ENCODE data around the gene GINS2.

The GINS2 gene

GRCh38 chr16:85640254-85640558 lies 48.5 kb downstream of the GINS2 start:
- DNase-seq (ENCODE audit: low read depth in 2 of 2) = no peak

- DNase-seq (ENCODE audit: low read depth in 2 of 2) = no peak
Observed at GRCh38 chr16:85639529-85640253, 49.1 kb downstream of the GINS2 start.

GRCh38 chr16:85638695-85639409 lies 49.9 kb downstream of the GINS2 start:
- no peak for DNase-seq (ENCODE audit: low read depth in 2 of 2)

- DNase-seq (ENCODE audit: low read depth in 2 of 2) = no peak
Observed at GRCh38 chr16:85637808-85638647, 50.7 kb downstream of the GINS2 start.

- no peak for DNase-seq (ENCODE audit: low read depth in 2 of 2)
Observed at GRCh38 chr16:85637061-85637807, 51.5 kb downstream of the GINS2 start.

- DNase-seq (ENCODE audit: low read depth in 2 of 2) = no peak
Observed at GRCh38 chr16:85636234-85636812, 52.4 kb downstream of the GINS2 start.

GRCh38 chr16:85635545-85636140 lies 53.1 kb downstream of the GINS2 start:
- DNase-seq (ENCODE audit: low read depth in 2 of 2) = no peak

- no peak for DNase-seq (ENCODE audit: low read depth in 2 of 2)
Observed at GRCh38 chr16:85634747-85635544, 53.8 kb downstream of the GINS2 start.

- no peak for DNase-seq (ENCODE audit: low read depth in 2 of 2)
Observed at GRCh38 chr16:85633888-85634287, 54.9 kb downstream of the GINS2 start.

- DNase-seq (ENCODE audit: low read depth in 2 of 2) = no peak
Observed at GRCh38 chr16:85633438-85633743, 55.4 kb downstream of the GINS2 start.

- no peak for DNase-seq (ENCODE audit: low read depth in 2 of 2)
Observed at GRCh38 chr16:85632709-85633437, 55.9 kb downstream of the GINS2 start.

GRCh38 chr16:85631802-85632393 lies 56.9 kb downstream of the GINS2 start:
- no peak for DNase-seq (ENCODE audit: low read depth in 2 of 2)

GRCh38 chr16:85631230-85631629 lies 57.5 kb downstream of the GINS2 start:
- no peak for DNase-seq (ENCODE audit: low read depth in 2 of 2)

- DNase-seq (ENCODE audit: low read depth in 2 of 2) = no peak
Observed at GRCh38 chr16:85629853-85630252, 58.9 kb downstream of the GINS2 start.

- no peak for DNase-seq (ENCODE audit: low read depth in 2 of 2)
Observed at GRCh38 chr16:85629326-85629725, 59.4 kb downstream of the GINS2 start.

GRCh38 chr16:85628645-85629044 lies 60.1 kb downstream of the GINS2 start:
- DNase-seq (ENCODE audit: low read depth in 2 of 2) = no peak

- no peak for DNase-seq (ENCODE audit: low read depth in 2 of 2)
Observed at GRCh38 chr16:85628265-85628556, 60.5 kb downstream of the GINS2 start.

GRCh38 chr16:85627526-85628264 lies 61.1 kb downstream of the GINS2 start:
- no peak for DNase-seq (ENCODE audit: low read depth in 2 of 2)

- DNase-seq (ENCODE audit: low read depth in 2 of 2) = no peak
Observed at GRCh38 chr16:85627089-85627488, 61.7 kb downstream of the GINS2 start.
